HTERT RPE-1 (cell line): Measurements from ENCODE around the gene WDR31.

ENCODE experiments used
- in situ Hi-C: fragments of 300-500 bp; cut with MboI; formaldehyde crosslinking; loops from 4 replicates; pipeline ENCODE4 v1.14.3; 2020; ENCODE audit warnings: low sequenced_read_pairs

WDR31 gene

DNA sequence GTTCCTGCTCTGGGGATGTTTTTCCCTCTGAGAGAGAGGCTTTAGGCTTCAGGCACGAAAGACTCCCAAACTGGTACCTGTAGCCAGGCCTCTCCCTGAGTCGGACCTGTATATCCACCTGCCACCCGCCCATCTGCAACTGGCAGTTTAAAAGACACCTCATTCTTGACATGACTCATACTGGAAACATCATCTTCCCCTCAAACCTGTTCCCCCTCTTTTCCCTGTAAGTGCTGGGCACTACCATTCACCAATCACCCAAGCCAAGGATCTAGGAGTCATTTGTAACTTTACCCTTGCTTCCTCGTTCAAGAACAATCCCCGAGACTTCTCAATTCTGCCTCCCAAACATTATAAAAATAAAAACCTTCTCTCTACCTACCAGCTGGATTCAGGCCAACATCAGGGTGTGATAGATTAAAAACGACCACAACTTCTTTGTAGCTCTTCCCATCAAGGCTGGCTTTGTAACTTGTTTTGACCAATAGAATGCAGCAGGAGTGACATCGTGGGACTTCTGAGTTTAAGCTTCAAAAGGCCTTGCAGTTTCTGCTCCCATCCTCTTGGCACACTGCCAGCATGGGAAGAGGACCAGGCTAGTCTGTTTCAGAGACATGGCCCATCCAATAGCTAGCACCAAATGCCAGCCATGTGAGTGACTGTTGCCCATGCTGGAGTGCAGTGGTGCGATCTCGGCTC lies 1.8 kb upstream of the WDR31 start:
- in situ Hi-C loops = no loop called here

DNA sequence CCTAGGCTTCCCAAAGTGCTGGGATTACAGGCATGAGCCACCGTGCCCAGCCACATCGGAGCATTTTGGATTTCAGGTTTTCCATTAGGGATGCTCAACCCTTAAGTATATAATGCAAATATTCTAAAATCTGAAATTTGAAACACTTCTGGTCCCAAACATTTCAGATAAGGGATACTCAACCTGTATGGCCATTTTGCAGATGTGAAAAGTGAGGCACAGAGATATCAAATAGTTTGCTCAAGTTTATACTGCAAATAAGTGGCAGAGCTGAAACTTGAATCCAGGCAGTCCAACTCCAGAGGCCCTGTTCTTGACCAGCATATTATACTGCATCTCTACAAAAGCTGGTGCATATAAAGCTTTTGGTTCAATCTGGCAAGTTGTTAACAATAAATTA lies 2.4 kb downstream of the WDR31 start:
- in situ Hi-C loops = no loop called here

- in situ Hi-C loops = no loop called here
These were observed 8.3 kb downstream of the WDR31 start for GRCh38 chr9:113331780-113332179.

GRCh38 chr9:113328045-113328782 lies 11.9 kb downstream of the WDR31 start:
- in situ Hi-C loops = no loop called here

GRCh38 chr9:113326230-113326629 lies 13.8 kb downstream of the WDR31 start:
- in situ Hi-C loops = no loop called here

DNA sequence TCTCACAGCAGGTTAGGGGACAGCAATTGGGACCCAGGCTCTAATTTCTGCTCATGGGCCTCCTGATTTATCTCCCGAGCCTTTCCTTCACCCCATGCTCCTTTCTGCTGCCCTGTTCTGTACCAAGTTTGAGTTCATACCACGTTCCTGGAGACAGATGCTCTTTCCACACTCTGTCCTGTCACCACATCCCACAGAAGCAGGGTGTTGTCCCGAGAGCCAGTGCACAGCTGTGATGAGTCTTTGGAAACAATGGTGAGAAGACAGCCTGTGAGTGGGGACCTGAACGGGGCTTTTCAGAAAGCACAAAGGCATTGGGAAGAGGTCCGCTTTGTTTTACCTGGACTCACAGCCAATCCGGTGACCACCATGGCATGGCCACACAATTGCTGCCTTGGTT lies 17.4 kb downstream of the WDR31 start:
- in situ Hi-C loops = no loop called here

GRCh38 chr9:113320051-113320450 lies 20.0 kb downstream of the WDR31 start:
- in situ Hi-C loops = no loop called here

DNA sequence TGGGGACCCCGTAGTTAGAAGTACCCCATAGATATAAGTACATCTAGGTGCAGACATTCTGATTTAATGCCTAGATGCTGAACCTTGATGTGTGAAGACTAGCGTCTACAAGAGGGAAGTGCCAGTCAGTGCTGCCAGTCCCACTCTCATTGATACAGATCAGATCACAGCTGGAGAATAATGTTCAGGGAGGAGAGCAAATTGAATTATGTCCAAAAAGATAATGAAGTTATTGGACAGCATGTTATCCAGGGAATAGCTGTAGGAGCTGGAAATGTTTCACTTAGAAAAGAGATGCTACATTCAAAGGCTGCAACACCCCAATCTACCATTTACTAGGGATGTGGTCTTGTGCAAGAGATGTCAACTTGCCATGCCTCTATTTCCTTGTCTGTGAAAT lies 21.0 kb downstream of the WDR31 start:
- in situ Hi-C loops = no loop called here

- in situ Hi-C loops = no loop called here
These were observed 22.3 kb downstream of the WDR31 start for GRCh38 chr9:113317777-113318176.

DNA sequence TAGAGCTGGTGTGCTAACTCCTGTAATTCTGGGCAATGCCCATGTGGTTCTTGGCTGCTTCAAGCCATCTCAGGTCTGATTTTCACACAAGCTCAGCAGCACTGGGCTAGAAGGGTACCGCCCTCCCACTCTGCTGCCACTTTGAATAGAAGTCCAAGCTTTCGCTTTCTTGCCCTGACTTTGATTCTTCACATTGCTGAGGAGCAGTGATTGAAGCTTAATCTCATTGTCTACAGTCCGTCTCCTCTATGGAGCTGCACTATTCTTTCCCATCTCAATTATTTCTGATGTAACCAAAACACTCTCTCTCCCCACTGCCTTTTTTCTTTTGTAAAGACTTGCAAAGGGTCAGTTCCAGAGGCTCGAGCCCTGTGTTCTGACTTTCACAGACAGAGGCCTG lies 24.0 kb downstream of the WDR31 start:
- in situ Hi-C loops = no loop called here

DNA sequence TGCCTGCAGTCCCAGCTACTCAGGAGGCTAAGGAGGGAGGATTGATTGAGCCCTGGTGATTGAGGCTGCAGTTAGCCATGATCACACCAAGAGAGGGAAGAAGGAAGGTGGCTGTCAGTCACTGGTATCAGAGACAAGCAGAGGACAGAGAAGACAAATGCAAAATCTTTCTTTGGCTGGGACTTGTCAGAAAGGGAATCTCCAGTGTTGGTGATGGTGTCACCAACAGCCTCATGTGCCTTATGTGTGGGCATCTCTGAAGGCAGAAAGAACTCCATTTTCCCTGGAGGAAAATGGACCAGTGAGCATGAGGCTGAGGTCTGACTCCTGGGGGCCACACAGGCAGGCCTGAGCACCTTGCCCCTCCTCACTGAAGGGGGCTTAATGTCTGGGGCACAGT lies 24.8 kb downstream of the WDR31 start:
- in situ Hi-C loops = no loop called here

DNA sequence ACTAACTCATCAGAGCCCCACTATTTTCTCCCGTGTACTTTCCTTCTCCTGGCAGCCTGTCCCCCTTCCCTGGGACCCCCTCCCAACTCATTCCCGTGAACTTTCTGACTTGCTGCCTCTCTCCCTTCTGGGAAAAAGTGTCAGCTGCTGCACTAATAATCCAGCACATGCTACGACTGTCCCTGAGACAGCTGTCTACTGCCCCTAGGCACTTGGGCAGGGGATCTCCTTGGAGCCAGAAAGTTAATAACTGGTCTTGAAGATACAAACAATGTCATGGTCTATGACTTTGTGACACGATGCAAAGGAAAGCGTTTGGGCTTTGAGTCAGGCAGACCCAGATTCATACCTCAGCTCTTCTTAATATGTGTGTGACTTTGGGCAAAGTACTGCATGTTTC lies 26.8 kb downstream of the WDR31 start:
- in situ Hi-C loops = no loop called here

DNA sequence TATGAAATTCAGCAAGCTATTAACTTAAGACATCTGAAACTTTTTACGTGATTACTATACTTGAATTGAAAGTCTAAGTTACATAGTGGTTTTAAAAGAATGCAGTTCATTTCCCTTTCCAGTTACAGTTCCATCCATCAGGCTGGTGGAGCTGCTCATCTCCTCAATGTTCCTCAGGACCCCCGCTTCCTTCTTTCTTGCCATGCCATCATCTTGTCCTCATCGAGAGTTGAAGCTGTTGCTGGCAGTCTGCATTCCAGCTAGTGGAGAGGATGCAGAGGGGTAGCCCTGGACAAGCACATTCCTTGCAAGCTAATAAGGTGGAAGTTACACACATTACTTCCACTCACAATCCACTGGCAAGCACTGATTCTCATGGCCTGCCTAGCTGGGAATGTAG lies 28.1 kb downstream of the WDR31 start:
- in situ Hi-C loops = no loop called here

- in situ Hi-C loops = no loop called here
These were observed 29.5 kb downstream of the WDR31 start for GRCh38 chr9:113310538-113310937.

GRCh38 chr9:113309204-113309813 lies 30.8 kb downstream of the WDR31 start:
- in situ Hi-C loops = no loop called here

DNA sequence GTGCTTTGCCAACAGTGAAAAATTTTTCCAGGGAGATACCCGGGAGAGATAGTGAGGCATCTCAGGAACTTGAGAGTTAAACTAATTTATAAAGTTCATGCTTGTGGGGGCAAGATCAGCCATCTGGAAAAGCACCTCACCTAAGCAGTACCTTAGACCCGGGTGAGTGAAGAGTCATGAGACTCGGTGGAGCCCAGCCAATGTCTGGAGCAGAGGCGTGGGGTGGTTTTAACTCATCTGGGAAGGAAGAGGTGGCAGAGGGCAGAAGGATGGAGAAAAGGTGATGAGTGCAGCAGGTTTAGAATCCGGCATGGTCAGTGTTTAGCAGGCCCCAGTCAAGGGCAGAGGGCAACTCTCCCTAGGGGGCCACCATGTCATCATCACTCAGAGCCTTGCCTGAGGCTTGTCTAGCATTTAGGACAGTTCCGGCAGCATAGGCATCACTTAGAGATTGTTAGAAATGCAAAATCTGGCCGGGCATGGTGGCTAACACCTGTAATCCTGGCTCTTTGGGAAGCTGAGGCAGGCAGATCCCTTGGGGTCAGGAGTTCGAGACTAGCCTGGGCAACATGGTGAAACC lies 32.6 kb downstream of the WDR31 start:
- in situ Hi-C loops = no loop called here

DNA sequence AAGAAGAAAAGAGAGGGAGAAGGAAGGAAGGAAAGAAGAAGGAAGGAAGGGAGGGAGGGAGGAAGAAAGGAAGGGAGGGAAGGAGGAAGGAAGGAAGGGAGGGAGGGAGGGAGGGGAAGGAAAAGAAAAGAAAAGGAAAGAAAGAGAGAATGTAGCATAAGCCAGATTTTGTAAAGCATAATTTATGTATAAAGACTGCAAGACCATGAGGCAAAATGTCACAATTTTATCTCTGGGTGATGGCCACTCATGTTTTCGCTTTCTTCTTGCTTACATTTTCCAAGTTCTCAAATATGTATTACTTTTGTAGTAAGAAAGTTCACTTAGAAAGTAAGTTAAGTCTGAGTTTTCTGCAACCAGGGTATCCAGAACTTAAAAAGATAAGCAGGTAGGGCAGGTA lies 33.5 kb downstream of the WDR31 start:
- in situ Hi-C loops = no loop called here

DNA sequence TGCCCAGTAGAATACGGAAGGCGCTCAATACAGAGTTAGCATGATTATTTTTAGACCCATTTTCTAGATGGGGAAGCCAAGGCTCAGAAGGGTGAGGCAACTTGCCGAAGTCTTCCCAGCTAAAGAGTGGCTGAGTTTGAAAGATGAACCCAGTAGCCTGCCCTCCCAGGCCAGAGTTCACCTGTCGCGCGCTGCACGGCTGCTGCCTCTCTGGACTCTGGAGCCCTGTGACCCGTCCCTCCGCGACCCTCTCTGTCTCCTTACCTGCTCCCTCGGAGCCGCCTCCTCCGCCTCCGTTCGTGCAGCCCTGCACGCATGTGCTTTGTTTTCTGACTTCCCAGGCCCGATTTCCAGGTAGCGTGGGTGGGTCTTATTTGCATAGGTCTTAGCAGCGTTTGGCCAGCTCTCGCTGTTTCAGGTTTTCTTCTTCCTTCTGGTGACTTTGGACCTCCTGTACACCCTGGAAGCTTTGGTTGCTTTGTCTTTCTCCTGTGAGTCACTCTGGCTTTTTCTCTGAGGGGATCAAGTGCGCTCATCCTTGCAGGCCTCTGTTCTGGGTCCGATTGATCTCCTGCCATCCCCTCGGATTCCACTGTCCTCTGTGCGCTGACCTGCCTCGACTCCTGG lies 37.2 kb downstream of the WDR31 start, which contains the start of gene RNF183:
Gene RNF183, minus strand, starts transcription at position 585 of the 627 bp plus-strand sequence. CDS start 5,192 bp downstream, outside the sequence.
- in situ Hi-C loops = no loop called here

DNA sequence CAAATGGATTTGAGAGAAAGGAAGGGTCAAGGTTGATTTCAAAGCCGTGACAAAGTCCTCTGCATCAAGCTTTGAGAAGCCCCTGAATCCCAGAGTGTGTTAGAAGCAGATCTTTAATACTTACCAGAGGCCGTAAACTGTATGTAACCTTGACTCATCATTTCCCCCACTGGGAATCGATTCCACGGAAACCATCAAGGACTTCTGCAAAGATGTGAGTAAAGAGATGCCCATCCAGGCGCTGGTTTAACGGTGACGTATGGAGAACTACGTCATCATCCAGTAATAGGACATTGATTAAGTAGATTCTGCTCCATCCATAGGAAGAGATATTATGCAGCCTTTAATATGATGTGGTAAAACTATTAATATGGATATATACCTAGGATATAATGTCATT lies 38.5 kb downstream of the WDR31 start:
- in situ Hi-C loops = no loop called here

DNA sequence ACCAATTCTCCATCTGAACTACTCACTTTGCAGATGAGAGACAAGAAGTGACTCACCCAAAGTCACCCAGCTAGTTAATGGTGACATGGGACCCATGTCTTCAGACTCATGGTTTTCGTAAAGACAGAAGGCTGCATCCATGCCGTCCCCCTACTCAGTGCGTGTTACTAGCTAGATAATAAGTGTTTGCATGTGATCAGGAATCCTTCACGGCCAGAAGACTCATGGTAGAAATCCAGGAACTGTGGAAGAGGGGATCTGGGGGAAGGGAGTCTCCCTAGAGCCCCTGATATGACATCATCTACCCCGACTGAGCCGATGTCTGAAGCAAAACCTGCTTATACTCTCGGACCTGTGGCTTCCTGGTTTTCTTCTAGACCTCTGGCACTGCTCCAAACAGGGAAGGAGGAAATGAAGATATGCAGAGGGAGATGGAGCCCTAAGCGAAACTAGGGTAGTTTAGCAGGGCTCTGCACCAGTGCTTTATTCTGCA lies 40.2 kb downstream of the WDR31 start:
- in situ Hi-C loops = no loop called here
